A549 treated with CpdA at 1 μM for 4 hours (cell line): Measurements from ENCODE around the gene GRIK2. TPM values are rescaled to one million over a fixed set of nuclear protein-coding genes. Genes with fewer than 3 reads are reported as not detected.

Experiments
- total RNA-seq: library from RNA; stranded (reverse); fragments of 200-300 nt; extraction: Qiagen RNA extraction; gene quantifications from 5 replicates; pipeline ENCODE4 v1.2.3, GENCODE V29; 2022; ENCODE audit warnings: low read depth

GRIK2 gene
- 0.12 to 0.38 TPM (median 0.22 TPM) in 5 replicates for total RNA-seq

DNA sequence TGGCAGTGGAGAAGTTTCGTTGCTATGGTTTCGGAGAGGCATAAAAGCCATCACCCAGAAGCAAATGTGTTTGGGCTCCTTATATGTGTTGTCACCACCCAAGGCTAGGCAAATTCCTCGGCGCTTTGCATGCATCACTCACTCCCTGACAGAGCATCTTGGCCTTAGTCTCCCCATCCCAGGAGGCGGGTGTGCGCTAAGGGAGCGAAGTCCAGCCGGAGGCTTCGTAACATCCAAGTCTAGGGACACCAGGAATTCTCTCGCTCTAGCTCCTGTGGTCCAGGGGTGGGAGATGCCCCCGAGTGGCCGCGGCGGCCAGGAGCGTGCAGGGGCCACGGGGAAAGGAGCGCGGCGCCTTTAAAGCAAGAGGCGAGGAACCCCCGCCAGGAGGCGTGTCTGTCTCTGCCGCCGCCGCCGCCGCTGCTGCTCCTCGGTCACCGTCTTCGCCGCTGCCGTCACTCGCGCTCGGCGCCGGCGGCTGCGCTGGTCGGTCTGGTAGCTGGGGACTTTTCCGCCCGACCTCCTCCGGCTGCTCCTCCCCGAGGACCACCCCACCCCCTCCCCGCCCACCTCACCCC is at the start of gene GRIK2:
Gene GRIK2, plus strand, starts transcription at position 458 of the 578 bp plus-strand sequence.

